Tibial artery (tissue), 4 donors: ENCODE data around the gene SLFN12L.

Experiments used
- DNase-seq, 2 donors: peaks; one replicate each; pipeline ENCODE4 v3.0.0-alpha.2; 2019
- H3K27ac ChIP-seq, 2 donors: fragments of 200-600 bp; sonication (generic) in 1 of 2; 1 replicate in 1 of 2; 2 replicates in 1 of 2; pipeline ENCODE4 v1.5.1; 2018 to 2019; ENCODE audit warnings: mild to moderate bottlenecking in 1 of 2
- H3K27me3 ChIP-seq, 2 donors: fragments of 200-600 bp; sonication (generic) in 1 of 2; one replicate each; pipeline versions ENCODE4 v1.5.1 to v1.6.0; 2016 to 2019
- H3K36me3 ChIP-seq, 3 donors: fragments of 200-600 bp; sonication (generic) in 2 of 3; one replicate each; pipeline ENCODE4 v1.5.1; 2016 to 2019; ENCODE audit warnings: mild to moderate bottlenecking in 2 of 3
- H3K4me1 ChIP-seq, 4 donors: fragments of 200-600 bp; sonication (generic) in 2 of 4; 1 replicate in 3 of 4; 2 replicates in 1 of 4; pipeline ENCODE4 v1.5.1; 2016 to 2019
- H3K4me3 ChIP-seq, 2 donors: fragments of 200-600 bp; sonication (generic) in 1 of 2; 1 replicate in 1 of 2; 2 replicates in 1 of 2; pipeline ENCODE4 v1.5.1; 2018 to 2019; ENCODE audit warnings: mild to moderate bottlenecking in 2 of 2
- H3K9me3 ChIP-seq, 3 donors: fragments of 200-600 bp; sonication (generic) in 1 of 3; one replicate each; pipeline ENCODE4 v1.5.1; 2016 to 2019
- intact Hi-C: fragments of 100-400 bp; cut with DNase I; formaldehyde crosslinking; loops from one replicate; pipeline ENCODE4 v1.15.0; 2023; ENCODE audit warnings: low total_unique reads
- TF ChIP-seq, protein P1 (sequence below), 2 experiments: fragments of 200-600 bp in 1 of 2; fragments of 450-650 bp in 1 of 2; IDR thresholded peaks; one replicate each; pipeline ENCODE4 v1.5.1; 2017 to 2019; ENCODE audit warnings: antibody characterized with exemption in 2 of 2, mild to moderate bottlenecking in 1 of 2, moderate library complexity in 1 of 2

SLFN12L gene

DNA sequence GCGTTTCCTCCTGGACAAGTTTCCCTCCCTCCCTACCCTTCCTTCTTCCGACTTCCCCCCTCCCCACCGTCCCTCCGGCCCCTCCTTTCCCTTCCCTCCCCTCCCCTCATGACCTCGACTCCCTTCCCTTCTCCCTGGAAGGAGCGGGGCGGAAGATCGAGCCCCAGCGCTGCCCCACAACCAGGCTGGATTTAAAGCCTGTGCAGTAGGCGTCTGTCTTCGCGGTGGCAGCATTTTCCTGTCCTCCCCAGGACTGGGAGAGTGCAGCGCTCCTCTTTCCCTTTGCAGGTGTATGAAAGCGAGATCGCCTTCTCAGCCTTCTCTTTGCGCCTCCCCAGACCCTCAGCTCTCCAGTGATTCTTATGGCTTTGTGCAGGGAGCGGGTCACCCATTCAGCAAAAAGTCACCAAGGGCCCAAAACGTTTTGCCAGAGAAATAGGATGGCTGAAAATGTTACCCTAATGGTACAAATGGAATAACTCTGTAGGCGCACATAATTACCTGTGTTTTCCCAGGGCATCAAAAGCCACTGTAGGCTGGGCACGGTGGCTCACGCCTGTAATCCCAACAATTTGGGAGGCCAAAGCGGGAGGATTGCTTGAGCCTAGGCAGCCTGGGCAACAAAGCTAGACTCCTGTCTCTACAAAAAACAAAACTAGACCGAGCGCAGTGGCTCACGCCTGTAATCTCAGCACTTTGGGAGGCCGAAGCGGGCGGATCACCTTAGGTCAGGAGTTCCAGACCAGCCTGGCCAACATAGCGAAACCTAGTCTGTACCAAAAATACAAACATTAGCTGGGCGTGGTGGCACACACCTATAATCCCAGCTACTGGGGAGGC lies 40.8 kb downstream of the SLFN12L start:
- TF ChIP-seq, protein P1, sequence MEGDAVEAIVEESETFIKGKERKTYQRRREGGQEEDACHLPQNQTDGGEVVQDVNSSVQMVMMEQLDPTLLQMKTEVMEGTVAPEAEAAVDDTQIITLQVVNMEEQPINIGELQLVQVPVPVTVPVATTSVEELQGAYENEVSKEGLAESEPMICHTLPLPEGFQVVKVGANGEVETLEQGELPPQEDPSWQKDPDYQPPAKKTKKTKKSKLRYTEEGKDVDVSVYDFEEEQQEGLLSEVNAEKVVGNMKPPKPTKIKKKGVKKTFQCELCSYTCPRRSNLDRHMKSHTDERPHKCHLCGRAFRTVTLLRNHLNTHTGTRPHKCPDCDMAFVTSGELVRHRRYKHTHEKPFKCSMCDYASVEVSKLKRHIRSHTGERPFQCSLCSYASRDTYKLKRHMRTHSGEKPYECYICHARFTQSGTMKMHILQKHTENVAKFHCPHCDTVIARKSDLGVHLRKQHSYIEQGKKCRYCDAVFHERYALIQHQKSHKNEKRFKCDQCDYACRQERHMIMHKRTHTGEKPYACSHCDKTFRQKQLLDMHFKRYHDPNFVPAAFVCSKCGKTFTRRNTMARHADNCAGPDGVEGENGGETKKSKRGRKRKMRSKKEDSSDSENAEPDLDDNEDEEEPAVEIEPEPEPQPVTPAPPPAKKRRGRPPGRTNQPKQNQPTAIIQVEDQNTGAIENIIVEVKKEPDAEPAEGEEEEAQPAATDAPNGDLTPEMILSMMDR (IDR thresholded peaks at IDR 0.05): no peak

DNA sequence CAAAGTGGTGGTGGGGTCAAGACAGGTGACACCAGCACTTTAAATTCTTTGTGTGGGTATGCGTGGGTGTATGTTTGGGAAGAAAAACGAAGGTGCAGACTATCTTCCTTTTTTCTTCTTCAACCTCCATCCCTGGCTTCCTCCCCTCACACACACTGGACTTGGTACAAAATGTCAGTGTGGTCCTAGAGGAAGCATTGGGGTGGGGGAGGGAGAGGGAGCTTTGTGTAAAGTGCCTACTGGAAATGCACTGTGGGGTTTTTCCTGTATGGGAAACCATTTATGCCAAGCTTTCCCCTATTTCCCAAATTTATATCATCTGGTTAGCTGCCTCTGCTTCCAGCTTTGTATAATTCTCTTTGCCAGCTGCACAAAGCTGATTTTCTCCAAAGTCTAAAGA lies 44.4 kb downstream of the SLFN12L start:
- Histone ChIP-seq H3K27me3 (peaks cover 6 to 96% of the 10 kb centered on the region in 2 donors), H3K9me3 (no peaks in the 10 kb centered on the region), H3K4me1 (peaks cover 0 to 8% (median 4%) of the 10 kb centered on the region in 4 donors), H3K27ac (no peak overlapping the region), H3K4me3 (no peak overlapping the region), H3K36me3 (no peaks in the 10 kb centered on the region)
- intact Hi-C loops: no loop called here
- TF ChIP-seq, protein P1 (IDR thresholded peaks at IDR 0.05): no peak
- no peak for DNase-seq

More for the DNA sequence above, 40.8 kb downstream of the SLFN12L start:
- intact Hi-C loops: no loop called here
- no peaks in the 10 kb centered on the region for H3K36me3 ChIP-seq
- DNase-seq: no peak
- peaks cover 0 to 6% (median 3%) of the 10 kb centered on the region in 4 donors for H3K4me1 ChIP-seq
- no peaks in the 10 kb centered on the region for H3K9me3 ChIP-seq
- H3K4me3 ChIP-seq: no peak overlapping the region
- H3K27me3 ChIP-seq: peaks cover 6 to 94% of the 10 kb centered on the region in 2 donors
- no peak overlapping the region for H3K27ac ChIP-seq

DNA sequence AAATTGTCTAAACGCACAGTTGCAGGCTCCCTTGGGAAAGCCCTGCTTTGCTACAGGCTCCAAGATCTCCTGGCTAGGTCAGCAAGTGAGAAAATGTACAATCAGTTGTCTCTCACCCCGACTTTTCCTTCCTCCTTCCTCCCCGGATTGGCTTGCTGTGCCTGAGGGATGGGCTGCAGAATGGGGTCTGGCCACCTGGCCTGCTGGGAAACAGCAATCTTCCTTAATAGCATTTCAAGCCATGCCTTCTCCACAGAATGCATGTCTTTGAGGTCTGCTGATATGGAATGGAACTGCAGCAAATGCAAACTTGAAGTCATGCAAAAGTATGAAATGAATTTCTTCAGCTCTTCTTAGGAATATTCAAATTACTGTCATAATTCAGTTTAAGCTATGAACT lies 46.1 kb downstream of the SLFN12L start:
- DNase-seq: no peak
- Histone ChIP-seq H3K27ac (no peak overlapping the region), H3K27me3 (peaks cover under 1 to 97% of the 10 kb centered on the region in 2 donors), H3K4me1 (peaks cover 0 to 17% (median 13%) of the 10 kb centered on the region in 4 donors), H3K4me3 (no peak overlapping the region), H3K9me3 (no peaks in the 10 kb centered on the region), H3K36me3 (no peaks in the 10 kb centered on the region)
- TF ChIP-seq, protein P1 (IDR thresholded peaks at IDR 0.05): no peak
- intact Hi-C loops: no loop called here

- H3K9me3 ChIP-seq: no peaks in the 10 kb centered on the region
- H3K4me1 ChIP-seq: peaks cover 0 to 17% (median 13%) of the 10 kb centered on the region in 4 donors
- H3K4me3 ChIP-seq: no peak overlapping the region
- peaks cover 0 to 93% of the 10 kb centered on the region in 2 donors for H3K27me3 ChIP-seq
- DNase-seq: no peak
- intact Hi-C loops: no loop called here
- TF ChIP-seq, protein P1 (IDR thresholded peaks at IDR 0.05): no peak
- no peak overlapping the region for H3K27ac ChIP-seq
- no peaks in the 10 kb centered on the region for H3K36me3 ChIP-seq
Measured at GRCh38 chr17:35489944-35490343, 47.5 kb downstream of the SLFN12L start.

GRCh38 chr17:35488991-35489390 lies 48.5 kb downstream of the SLFN12L start:
- Histone ChIP-seq H3K9me3 (no peaks in the 10 kb centered on the region), H3K27me3 (peaks cover 0 to 85% of the 10 kb centered on the region in 2 donors), H3K4me3 (no peak overlapping the region), H3K4me1 (peaks cover 0 to 17% (median 13%) of the 10 kb centered on the region in 4 donors), H3K27ac (no peak overlapping the region), H3K36me3 (no peaks in the 10 kb centered on the region)
- intact Hi-C loops: no loop called here
- no peak for DNase-seq
- TF ChIP-seq, protein P1 (IDR thresholded peaks at IDR 0.05): no peak
